Hematopoietic multipotent progenitor cell treated with erythropoietin and hydrocortisone succinate and interleukin-3 and kit ligand, for 17 days (in vitro differentiated cells): ENCODE measurements around the gene ANAPC2.

Experiments used
- DNase-seq: peaks from one replicate; pipeline ENCODE4 v3.0.0-alpha.2; 2015; ENCODE audit warnings: low spot score

ANAPC2 gene

DNA sequence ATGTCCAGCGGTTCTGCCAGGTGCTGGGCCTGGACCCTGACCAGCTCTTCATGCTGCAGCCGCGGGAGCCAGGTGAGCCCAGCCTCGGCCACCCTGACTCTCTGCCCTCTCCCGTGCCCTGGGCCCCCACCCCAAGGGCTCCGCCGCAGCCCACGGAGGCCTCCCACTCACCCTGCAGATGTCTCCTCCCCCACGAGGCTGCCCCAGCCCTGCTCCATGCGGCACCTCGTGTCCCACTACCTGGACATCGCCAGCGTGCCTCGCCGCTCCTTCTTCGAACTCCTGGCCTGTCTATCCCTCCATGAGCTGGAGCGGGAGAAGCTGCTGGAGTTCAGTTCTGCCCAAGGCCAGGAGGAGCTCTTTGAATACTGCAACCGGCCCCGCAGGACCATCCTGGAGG, 26.3 kb upstream of the ANAPC2 start:
- DNase-seq, result no peak

DNA sequence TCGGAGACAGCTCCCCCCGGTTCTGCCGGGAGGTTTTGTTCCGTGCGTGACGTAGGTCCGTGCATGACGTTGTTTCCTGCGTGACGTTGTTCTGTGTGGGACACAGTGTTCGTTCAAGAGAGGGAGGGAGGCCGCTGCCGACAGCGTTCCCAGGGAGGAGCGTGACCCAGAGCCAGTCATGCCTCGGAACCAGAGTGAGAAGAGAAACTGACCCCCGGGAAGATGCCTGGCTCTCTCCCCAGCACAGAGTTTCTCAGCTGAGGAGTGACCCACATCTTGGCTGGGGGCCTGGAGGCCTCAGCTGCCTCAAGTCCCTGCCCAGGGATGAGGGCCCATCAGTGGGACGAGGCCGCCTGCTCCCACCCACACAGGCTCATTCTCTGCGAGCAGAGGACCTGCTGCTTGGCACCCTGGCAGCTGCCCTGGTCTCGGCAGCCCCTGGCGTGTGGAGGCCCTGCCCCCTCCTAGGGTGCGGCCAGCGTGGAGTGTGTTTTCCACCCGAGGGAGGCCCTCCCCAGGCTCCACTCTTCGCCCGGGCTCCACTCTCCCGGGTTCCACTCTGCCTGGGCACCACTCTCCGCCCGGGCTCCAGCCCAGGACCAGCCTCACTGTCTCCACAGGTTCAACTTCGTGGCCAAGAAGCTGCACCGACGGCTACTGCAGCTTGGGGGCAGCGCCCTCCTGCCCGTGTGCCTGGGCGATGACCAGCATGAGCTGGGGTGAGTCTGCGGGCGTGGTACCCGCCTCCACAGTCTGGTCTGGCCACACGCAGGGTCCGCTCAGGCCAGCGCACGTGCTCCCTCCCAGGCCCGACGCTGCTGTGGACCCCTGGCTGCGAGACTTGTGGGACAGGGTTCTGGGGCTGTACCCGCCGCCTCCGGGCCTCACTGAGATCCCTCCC, 25.1 kb upstream of the ANAPC2 start:
- peak; percentile 39 for DNase-seq

- DNase-seq, result no peak
These were observed 24.2 kb upstream of the ANAPC2 start for GRCh38 chr9:137212520-137212919.

GRCh38 chr9:137211532-137211931, 23.2 kb upstream of the ANAPC2 start:
- DNase-seq, result no peak

GRCh38 chr9:137206602-137207001, 18.2 kb upstream of the ANAPC2 start:
- DNase-seq, result peak; percentile 67

DNA sequence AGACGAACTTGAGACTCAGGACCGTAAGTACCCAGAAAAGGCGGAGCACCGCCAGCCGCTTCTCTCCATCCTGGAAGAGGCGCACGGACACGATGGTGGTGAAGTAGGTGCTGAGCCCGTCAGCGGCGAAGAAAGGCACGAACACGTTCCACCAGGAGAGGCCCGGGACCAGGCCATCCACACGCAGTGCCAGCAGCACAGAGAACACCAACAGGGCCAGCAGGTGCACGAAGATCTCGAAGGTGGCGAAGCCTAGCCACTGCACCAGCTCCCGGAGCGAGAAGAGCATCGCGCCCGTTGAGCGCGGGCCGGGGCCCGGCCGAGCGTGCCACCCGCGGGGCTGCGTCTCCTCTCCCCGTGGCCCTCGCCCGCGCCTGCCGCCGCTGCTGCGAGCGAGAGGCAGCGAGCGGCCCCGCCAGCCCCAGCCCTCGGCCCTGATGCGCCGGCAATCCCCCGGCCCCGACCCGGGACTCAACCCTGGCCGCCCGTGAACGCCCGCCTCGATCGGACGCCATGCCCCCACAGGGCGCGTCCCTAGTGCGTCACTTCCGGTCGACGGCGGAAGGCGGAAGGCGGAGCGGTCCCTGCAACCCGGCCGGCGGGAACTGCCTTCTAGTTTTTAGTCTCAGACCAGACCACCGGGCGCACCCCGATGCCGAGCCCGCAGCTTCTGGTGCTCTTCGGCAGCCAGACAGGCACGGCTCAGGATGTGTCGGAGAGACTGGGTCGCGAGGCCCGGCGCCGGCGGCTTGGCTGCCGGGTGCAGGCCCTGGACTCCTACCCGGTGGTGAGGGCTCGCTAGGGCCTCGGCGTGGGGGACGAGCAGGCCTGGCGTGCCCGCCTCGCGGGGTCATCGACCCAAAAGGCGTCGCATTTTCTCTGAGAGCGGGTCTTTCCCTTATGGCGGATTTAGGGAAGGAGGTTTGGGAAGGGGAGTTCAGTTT, 17.0 kb upstream of the ANAPC2 start, which contains the start of the genes NDOR1 and TMEM203:
NDOR1 (plus strand) TSS at position 575 of the 944 bp plus-strand sequence; CDS start at position 653, 78 bp downstream.
TMEM203 (minus strand) TSS at position 523 of the 944 bp plus-strand sequence; CDS start at position 289, 234 bp downstream.
- DNase-seq, result peak; percentile 93

DNA sequence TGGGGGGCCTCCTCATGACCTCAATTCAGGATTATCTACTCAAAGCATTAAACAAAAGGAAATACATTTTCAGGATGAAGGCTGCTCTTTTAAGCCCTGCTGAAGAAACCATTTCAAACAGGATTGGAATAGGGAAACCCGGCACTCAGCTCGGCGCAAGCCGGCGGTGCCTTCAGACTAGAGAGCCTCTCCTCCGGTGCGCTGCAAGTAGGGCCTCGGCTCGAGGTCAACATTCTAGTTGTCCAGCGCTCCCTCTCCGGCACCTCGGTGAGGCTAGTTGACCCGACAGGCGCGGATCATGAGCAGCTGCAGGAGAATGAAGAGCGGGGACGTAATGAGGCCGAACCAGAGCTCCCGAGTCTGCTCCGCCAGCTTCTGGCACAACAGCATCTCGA, 16.4 kb upstream of the ANAPC2 start:
- DNase-seq, result no peak

DNA sequence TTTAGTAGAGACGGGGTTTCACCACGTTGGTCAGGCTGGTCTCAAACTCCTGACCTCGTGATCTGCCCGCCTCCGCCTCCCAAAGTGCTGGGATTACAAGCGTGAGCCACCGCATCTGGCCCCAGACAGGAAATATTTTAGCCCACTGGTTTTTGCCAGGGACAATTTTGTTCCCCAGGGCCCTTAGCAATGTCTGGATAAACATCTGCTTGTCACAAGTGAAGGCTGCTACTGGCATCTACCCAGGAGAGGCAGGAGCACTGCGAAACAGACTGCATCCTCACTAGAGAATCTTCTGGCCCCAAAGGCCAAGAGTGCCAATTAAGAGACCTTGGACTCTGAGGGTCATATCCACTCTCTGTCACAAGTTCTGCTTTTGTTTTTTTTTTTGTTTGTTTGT, 14.6 kb upstream of the ANAPC2 start:
- DNase-seq, result no peak

- no peak for DNase-seq
These were observed 13.0 kb upstream of the ANAPC2 start for GRCh38 chr9:137201205-137201868.

- DNase-seq, result peak; percentile 99
These were observed 12.2 kb upstream of the ANAPC2 start, which contains the start of gene TPRN for GRCh38 chr9:137200311-137201204. Gene TPRN, minus strand, starts transcription at chr9:137200741. Its CDS starts 30 bp downstream, at chr9:137200711.

DNA sequence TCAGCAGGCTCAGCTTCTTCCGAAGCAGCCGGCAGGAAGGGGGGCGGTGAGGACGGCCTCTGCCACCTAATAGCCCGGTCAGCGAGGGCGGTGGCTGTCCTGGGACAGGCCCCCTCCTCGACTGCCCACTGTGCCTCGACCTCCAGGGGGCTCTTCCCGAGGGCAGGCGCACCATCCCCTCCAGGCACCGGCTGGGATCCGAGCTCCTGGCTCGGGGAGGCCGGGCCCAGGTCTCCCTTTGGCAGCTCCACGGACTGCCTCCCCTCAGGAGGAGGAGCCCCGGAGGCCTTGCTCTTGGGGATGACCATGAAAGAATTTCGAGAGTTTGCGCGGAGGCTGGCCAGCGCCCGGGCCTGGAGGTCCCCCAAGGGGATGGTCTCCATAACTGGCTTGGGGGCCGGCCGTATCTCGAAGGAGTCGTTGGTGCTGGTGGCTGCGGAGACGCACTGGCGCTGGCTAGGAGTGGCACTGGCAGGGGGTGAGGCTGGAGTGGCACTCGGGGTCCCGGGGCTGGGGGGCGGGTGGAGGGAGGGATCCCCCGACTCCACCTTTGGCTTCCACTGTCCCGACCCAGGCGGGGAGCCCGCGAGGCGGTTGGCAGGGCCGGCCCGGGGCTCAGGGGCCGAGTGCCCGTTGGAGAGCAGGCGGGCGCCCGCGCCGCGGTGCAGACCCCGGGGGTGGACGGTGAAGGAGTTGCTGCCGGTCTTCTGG, 11.2 kb upstream of the ANAPC2 start:
- no peak for DNase-seq

DNA sequence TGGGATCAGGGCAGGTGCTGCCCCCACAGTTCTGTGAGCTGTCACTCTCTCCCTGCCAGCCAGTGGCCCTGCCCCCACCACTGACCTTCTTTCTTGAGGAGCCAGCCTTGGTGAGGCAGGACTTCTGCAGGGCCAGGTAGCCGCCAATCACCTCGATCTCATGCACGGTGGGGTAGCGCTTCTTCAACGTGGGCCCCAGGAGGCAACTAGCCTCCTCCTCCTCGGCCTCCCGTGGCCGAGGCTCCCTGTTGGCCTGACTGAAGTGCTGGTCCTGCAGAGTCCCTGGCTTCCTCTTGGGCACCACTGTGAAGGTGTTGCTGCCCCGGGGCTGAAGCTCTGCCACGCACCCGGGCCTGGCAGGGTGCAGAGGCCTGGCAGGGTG, 10.5 kb upstream of the ANAPC2 start:
- no peak for DNase-seq

- DNase-seq, result no peak
These were observed 9.9 kb upstream of the ANAPC2 start for GRCh38 chr9:137198051-137198901.

DNA sequence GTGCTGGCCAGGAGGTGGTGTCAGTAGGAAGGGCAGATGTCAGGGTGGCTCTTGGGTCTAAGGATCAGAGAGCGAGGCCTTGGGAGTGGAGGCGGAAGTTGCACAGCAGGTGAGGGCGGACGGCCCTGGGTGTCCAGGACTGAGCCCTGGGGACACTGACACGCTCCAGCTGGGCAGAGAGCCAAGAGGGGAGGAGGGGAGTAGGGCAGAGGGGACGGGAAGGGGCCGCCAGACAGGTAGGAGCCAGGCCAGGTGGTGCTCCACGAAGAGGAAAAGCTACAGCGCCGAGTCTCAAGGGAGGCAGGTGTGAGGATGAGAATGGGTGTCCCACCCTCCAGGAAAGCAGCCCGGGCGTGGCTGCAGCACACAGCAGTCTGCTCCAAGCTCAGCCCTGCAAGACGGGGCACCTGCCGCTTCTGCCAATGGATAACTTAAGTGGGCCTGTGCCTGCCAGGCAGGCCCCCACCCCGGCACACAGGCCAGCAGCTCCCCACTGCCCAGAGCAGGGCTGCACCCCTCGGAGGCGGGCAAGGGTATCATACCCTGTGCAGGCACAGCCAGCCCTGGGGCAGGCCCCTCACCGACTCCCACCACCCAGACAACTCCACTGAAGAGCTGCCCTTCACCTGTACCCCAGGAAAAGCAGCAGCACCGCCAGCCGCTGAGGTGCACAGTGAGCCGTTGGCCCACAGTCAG, 7.3 kb upstream of the ANAPC2 start:
- DNase-seq, result no peak

- DNase-seq, result no peak
These were observed 6.5 kb upstream of the ANAPC2 start for GRCh38 chr9:137194909-137195308.

- DNase-seq, result no peak
These were observed 6.0 kb upstream of the ANAPC2 start for GRCh38 chr9:137194388-137194787.

- no peak for DNase-seq
These were observed 5.4 kb upstream of the ANAPC2 start for GRCh38 chr9:137193771-137194170.

DNA sequence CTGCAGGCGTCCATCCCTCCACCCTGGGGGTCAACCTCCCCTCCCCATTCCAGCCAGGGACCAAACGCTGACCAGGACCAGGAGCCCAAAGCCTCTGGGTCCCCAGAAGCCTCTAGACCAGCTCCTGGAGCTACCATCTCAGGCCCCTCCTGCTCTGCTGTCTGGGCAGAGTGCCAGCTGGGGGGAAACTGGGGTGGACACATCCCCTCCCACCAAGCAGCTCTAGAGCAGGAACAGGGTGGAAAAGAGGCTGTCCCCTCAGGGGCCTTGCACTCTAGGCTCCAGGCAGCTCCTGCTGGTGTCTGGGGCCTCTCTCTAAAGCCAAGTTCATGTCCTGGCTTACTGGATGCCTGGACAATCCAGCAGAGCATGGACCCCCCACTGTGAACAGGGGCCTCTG, 4.5 kb upstream of the ANAPC2 start:
- DNase-seq, result no peak

DNA sequence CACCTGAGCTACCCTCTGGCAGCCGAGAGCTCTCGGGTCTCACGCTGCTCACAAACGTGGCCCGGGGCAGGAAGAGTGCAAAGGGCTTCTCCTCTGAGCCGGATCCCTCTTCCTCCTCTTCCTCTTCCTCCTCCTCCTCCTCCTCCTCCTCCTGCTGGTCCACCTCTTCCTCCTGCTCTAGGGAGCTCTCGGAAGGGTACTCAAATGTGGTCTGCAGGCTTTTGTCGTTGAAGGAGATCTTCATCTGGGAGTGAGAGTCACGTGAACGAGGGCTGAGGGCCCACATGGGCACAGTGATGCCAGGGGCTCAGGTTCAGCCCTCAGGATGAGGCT, 4.1 kb upstream of the ANAPC2 start:
- no peak for DNase-seq
